ENCODE measurements around the gene RTN1. TPM values are rescaled to one million over a fixed set of nuclear protein-coding genes. Genes with fewer than 3 reads are reported as not detected.

Gene RTN1
- total RNA-seq, 2 donors from 2014 or later = 0.84 to 4.7 TPM

DNA sequence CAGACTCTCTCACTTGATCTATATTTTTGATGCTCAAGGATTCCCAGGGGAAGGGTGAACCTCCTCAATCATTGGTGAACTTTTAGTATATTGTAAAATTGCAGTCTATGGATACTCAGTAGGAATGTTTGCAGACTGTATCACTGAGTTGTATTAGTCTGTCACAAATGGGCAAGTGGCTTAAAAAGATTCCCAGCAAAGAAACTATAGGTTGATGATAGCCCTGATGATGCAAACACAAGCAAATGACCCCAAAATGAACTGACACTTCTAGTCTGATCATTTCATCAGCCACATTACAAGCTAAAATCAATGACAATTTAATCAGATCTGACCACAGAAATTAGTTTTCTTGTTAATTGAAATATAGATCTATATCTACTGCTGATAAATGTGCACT is 59.5 kb downstream of the RTN1 start:
- H3K9me3 ChIP-seq = no peaks in the 10 kb centered on the region
- H3K27ac ChIP-seq = no peak overlapping the region
- intact Hi-C loops (cut with DNase I) = no loop called here
- H3K27me3 ChIP-seq = peaks cover 4% of the 10 kb centered on the region
- TF ChIP-seq, protein P1, sequence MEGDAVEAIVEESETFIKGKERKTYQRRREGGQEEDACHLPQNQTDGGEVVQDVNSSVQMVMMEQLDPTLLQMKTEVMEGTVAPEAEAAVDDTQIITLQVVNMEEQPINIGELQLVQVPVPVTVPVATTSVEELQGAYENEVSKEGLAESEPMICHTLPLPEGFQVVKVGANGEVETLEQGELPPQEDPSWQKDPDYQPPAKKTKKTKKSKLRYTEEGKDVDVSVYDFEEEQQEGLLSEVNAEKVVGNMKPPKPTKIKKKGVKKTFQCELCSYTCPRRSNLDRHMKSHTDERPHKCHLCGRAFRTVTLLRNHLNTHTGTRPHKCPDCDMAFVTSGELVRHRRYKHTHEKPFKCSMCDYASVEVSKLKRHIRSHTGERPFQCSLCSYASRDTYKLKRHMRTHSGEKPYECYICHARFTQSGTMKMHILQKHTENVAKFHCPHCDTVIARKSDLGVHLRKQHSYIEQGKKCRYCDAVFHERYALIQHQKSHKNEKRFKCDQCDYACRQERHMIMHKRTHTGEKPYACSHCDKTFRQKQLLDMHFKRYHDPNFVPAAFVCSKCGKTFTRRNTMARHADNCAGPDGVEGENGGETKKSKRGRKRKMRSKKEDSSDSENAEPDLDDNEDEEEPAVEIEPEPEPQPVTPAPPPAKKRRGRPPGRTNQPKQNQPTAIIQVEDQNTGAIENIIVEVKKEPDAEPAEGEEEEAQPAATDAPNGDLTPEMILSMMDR (IDR thresholded peaks at IDR 0.05) = no peak
- no peak overlapping the region for H3K4me3 ChIP-seq
- H3K4me1 ChIP-seq = no peaks in the 10 kb centered on the region
- no peaks in the 10 kb centered on the region for H3K36me3 ChIP-seq
- no peak overlapping the region for H3K9ac ChIP-seq (ENCODE audit: low read depth in 2 of 2, low read length in 2 of 2)
- no peak for DNase-seq

DNA sequence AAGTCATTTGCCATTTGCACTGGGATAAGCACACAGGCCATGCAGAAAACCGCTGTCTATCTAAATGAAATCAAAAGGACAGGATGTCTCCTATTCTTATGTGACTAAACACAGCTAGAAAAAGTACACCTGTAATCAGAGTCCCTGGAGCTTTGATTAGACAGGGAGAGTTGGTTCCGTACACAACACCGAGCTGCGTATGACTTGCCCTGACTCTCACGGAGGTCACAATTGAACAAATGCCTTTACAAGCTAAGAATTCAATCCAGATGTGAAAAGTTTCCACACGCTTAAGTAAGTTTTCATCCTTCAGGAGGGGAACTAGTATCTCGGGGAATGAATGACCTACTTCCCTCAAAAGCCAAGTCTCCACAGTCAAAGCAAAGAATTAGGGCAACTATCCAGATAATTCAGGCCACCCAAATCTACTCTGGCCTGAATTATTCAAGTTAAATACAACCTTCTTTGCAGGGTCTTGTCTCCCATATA is 67.5 kb downstream of the RTN1 start:
- H3K9ac ChIP-seq (ENCODE audit: low read depth in 2 of 2, low read length in 2 of 2) = no peak overlapping the region
- DNase-seq = no peak
- H3K27ac ChIP-seq = no peak overlapping the region
- H3K36me3 ChIP-seq = no peaks in the 10 kb centered on the region
- H3K9me3 ChIP-seq = no peaks in the 10 kb centered on the region
- H3K4me3 ChIP-seq = no peak overlapping the region
- no peaks in the 10 kb centered on the region for H3K27me3 ChIP-seq
- TF ChIP-seq, protein P1 (IDR thresholded peaks at IDR 0.05) = no peak
- no peaks in the 10 kb centered on the region for H3K4me1 ChIP-seq
- intact Hi-C loops (cut with DNase I) = no loop called here

DNA sequence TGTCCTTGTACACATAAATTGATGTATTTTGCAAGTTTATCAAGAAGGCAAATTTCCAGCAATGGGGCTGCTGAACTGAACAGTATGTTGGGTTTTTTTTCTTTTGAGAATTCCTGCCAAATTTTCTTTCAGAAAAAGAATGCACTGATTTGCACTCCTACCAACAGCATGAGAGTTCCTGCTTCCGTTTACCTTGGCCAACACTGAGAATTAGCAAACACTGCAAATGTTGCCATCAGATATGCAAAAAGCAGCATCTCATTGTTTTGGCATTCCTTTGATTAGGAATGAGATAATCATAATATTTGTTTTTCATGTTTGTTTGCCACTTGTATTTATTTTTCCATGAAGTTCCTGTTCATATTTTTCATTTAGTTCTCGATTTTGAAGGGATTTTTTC is 82.4 kb downstream of the RTN1 start:
- intact Hi-C loops (cut with DNase I) = no loop called here
- H3K4me1 ChIP-seq = no peaks in the 10 kb centered on the region
- H3K36me3 ChIP-seq = no peaks in the 10 kb centered on the region
- no peak overlapping the region for H3K9ac ChIP-seq (ENCODE audit: low read depth in 2 of 2, low read length in 2 of 2)
- no peak for DNase-seq
- H3K4me3 ChIP-seq = no peak overlapping the region
- H3K27ac ChIP-seq = no peak overlapping the region
- H3K9me3 ChIP-seq = no peaks in the 10 kb centered on the region
- TF ChIP-seq, protein P1 (IDR thresholded peaks at IDR 0.05) = no peak
- no peaks in the 10 kb centered on the region for H3K27me3 ChIP-seq

DNA sequence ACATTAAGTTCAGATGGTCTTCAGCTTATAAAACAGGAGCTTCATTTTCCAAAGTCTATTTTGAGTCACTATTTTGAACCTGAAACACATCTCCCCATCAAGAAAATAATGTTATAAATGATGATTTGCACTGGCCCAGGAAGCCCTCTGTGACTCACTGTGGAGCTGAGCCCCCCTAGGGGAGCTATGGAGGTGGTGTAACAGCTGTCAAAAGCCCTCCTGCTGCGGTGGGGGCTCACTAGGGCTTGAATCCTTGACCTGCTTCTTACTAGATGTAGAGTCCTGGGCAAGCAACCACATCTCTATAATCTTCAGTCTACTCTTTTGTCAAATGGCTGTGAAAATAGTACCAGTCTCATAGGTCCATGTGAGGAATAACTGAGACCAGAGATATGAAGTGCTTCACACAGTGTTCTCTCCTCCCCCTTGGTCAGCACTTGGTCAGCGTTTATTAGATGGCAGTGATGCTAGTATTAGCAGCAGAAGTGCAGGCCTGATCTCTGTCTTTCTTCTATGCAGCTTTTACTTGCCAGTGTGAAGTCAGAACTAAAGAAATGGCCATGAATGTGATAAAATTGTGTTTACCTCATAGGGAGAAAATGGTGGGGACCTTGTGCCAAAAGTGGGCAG is 83.4 kb downstream of the RTN1 start:
- intact Hi-C loops (cut with DNase I) = no loop called here

DNA sequence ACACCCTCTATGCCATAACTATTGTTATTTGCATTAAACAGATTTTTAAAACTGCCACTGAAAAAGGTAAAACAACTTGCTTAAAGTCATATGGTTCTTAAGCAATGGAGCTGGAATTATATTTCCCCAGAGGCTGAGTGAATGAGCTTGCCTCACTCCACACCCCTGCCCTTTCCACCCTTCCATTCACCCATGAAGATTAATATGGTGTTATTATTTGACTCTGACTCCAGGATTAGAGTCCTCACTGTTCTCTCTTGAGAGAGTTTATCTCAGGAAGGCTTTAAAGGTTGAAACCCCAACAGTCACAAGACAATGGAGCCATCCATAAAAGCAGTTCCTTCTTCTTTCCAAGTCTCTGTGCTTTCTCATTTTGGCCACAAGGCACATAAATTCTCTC is 84.9 kb downstream of the RTN1 start:
- H3K27me3 ChIP-seq = no peaks in the 10 kb centered on the region
- no peak overlapping the region for H3K9ac ChIP-seq (ENCODE audit: low read depth in 2 of 2, low read length in 2 of 2)
- H3K4me1 ChIP-seq = no peaks in the 10 kb centered on the region
- H3K36me3 ChIP-seq = no peaks in the 10 kb centered on the region
- TF ChIP-seq, protein P1 (IDR thresholded peaks at IDR 0.05) = no peak
- H3K9me3 ChIP-seq = no peaks in the 10 kb centered on the region
- no peak overlapping the region for H3K4me3 ChIP-seq
- intact Hi-C loops (cut with DNase I) = no loop called here
- H3K27ac ChIP-seq = no peak overlapping the region
- DNase-seq = no peak

More for the DNA sequence above, 83.4 kb downstream of the RTN1 start:
- Histone ChIP-seq H3K4me3 (no peak overlapping the region), H3K27me3 (no peaks in the 10 kb centered on the region), H3K36me3 (no peaks in the 10 kb centered on the region), H3K4me1 (no peaks in the 10 kb centered on the region), H3K27ac (no peak overlapping the region), H3K9ac (ENCODE audit: low read depth in 2 of 2, low read length in 2 of 2) (no peak overlapping the region), H3K9me3 (no peaks in the 10 kb centered on the region)
- DNase-seq = no peak
- TF ChIP-seq, protein P1 (IDR thresholded peaks at IDR 0.05) = no peak
